ENCODE measurements around the gene PRRG2. TPM values are rescaled to one million over a fixed set of nuclear protein-coding genes. Genes with fewer than 3 reads are reported as not detected.
A peak's percentile ranks its signal among the peaks of the same experiment; 100 is the strongest.

PRRG2 gene
- total and polyA plus RNA-seq, 2 of the 13 experiments (the other 11 are each of a cell fraction or from before 2014, with no cell fraction given), result 0.66 to 0.82 TPM

- TF ChIP-seq ZNF605 (CRISPR knock-in tag; IDR thresholded peaks at IDR 0.05) (peak; percentile 32; the same call in 1 of the 2 replicates), ZSCAN20 (CRISPR knock-in tag; IDR thresholded peaks at IDR 0.05; ENCODE audit: borderline replicate concordance) (no peak), BATF2 (CRISPR knock-in tag; IDR thresholded peaks at IDR 0.05) (no peak), ZBTB10 (CRISPR knock-in tag; IDR thresholded peaks at IDR 0.05; ENCODE audit: borderline replicate concordance) (no peak), PTBP1 (IDR thresholded peaks at IDR 0.05; ENCODE audit: low read depth, low read length, poor library complexity, severe bottlenecking) (no peak), ZNF280D (CRISPR knock-in tag; IDR thresholded peaks at IDR 0.05) (0 out of 2 replicates have a peak, but pooled peaks have one; percentile 26), HNRNPK (IDR thresholded peaks at IDR 0.05; ENCODE audit: low read depth, low read length, poor library complexity, severe bottlenecking) (no peak), MAX (IDR thresholded peaks at IDR 0.05) (0 out of 2 replicates have a peak, but pooled peaks have one; percentile 14), NCOR1 (IDR thresholded peaks at IDR 0.05; ENCODE audit: borderline replicate concordance, low read length) (peak; percentile 32; the same call in 1 of the 2 replicates), MED13 (CRISPR knock-in tag; IDR thresholded peaks at IDR 0.05) (no peak), ZNF274 (CRISPR knock-in tag; IDR thresholded peaks at IDR 0.05) (no peak), TCF7 (IDR thresholded peaks at IDR 0.05; ENCODE audit: low read depth) (no peak), ZNF512 (CRISPR knock-in tag; IDR thresholded peaks at IDR 0.05) (no peak), SRY (CRISPR knock-in tag; IDR thresholded peaks at IDR 0.05) (no peak), ZNF30 (CRISPR knock-in tag; IDR thresholded peaks at IDR 0.05) (no peak), HOXA3 (CRISPR knock-in tag; IDR thresholded peaks at IDR 0.05) (0 out of 2 replicates have a peak, but pooled peaks have one; percentile 14), ZNF224 (CRISPR knock-in tag; IDR thresholded peaks at IDR 0.05) (no peak), POLR2A (IDR thresholded peaks at IDR 0.05; ENCODE audit: insufficient read depth in 1 of 2, low read depth in 2 of 2, low read length in 2 of 2) (no peak), ZNF235 (CRISPR knock-in tag; IDR thresholded peaks at IDR 0.05; ENCODE audit: borderline replicate concordance) (no peak)
These were observed 27.5 kb upstream of the PRRG2 start (continued) for GRCh38 chr19:49553451-49554271.

Measured in HepG2 (cell line).